Thyroid gland (tissue), 4 donors: ENCODE measurements around the gene DEFB114. TPM values are rescaled to one million over a fixed set of nuclear protein-coding genes. Genes with fewer than 3 reads are reported as not detected.

ENCODE experiments used
- DNase-seq, 2 donors: peaks; one replicate each; pipeline ENCODE4 v3.0.0-alpha.2; 2019
- H3K27ac ChIP-seq, 3 donors: fragments of 200-600 bp; sonication (generic); 1 replicate in 2 of 3; 2 replicates in 1 of 3; pipeline ENCODE4 v1.5.1; 2016 to 2019; ENCODE audit warnings: mild to moderate bottlenecking in 1 of 3, moderate library complexity in 1 of 3
- H3K27me3 ChIP-seq: fragments of 200-600 bp; sonication (generic); one replicate; pipeline ENCODE4 v1.5.1; 2019
- H3K36me3 ChIP-seq, 2 donors: fragments of 200-600 bp; sonication (generic); one replicate each; pipeline ENCODE4 v1.5.1; 2016 to 2019
- H3K4me1 ChIP-seq, 2 donors: fragments of 200-600 bp; sonication (generic); one replicate each; pipeline ENCODE4 v1.5.1; 2017 to 2019
- H3K4me3 ChIP-seq, 3 donors: fragments of 200-600 bp; sonication (generic); replicated peaks in 1 of 3; 1 replicate in 2 of 3; 2 replicates in 1 of 3; pipeline ENCODE4 v1.5.1; 2016; ENCODE audit warnings: mild to moderate bottlenecking in 1 of 3
- H3K9me3 ChIP-seq: fragments of 200-600 bp; sonication (generic); one replicate; pipeline ENCODE4 v1.5.1; 2017
- POLR2A ChIP-seq, 2 donors: fragments of 450-650 bp; IDR thresholded peaks; one replicate each; pipeline ENCODE4 v1.6.1; 2017; ENCODE audit warnings: antibody characterized with exemption in 2 of 2, mild to moderate bottlenecking in 2 of 2, moderate library complexity in 1 of 2
- WGBS, 2 donors: methylation state at CpG; one replicate each; pipeline ENCODE4 v1.1.5; 2017; 5-methylcytosine and 5-hydroxymethylcytosine counted together
- intact Hi-C: fragments of 100-400 bp; cut with DNase I; formaldehyde crosslinking; loops from one replicate; pipeline ENCODE4 v1.15.1; 2023
- total RNA-seq, 4 donors: library from RNA; depleted of rRNA; stranded (reverse); fragments of >200 nt; gene quantifications; one replicate each; pipeline ENCODE4 v1.2.3, GENCODE V29; 2016
- TF ChIP-seq, protein P1 (sequence below), 6 experiments: fragments of 200-600 bp in 3 of 6; fragments of 450-650 bp in 3 of 6; sonication (generic) in 3 of 6; IDR thresholded peaks; one replicate each; pipeline ENCODE4 v1.5.1; 2016 to 2019; ENCODE audit warnings: antibody characterized with exemption in 6 of 6, mild to moderate bottlenecking in 2 of 6, inconsistent platforms in 1 of 6, moderate library complexity in 1 of 6

DEFB114 gene, protein sequence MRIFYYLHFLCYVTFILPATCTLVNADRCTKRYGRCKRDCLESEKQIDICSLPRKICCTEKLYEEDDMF
- not detected for total RNA-seq

DNA sequence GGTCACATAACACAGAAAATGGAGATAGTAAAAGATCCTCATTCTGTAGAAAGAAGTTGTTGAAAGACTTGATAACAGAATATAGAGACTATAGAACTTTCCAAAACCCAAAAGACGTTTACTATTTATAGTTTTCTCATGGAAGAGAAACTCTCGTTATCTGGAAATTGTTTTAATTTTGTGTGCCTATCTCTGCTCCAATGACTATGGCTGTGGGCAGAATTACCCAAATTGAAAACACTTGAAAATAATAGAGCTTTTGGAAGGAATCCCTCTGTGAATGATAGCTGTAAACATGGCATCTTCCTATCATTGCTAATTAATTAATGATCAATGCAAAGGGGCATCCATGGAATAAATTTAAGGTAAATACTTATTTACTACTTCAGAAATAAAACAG, at the start of gene DEFB114:
Gene DEFB114, minus strand, starts transcription at position 101 of the 400 bp plus-strand sequence. Its CDS starts 59 bp downstream, at position 42.
- Histone ChIP-seq H3K27ac (no peak within 1 kb of the TSS), H3K36me3 (no peaks in the 10 kb centered on the region), H3K4me3 (no peak within 1 kb of the TSS), H3K4me1 (no peaks in the 10 kb centered on the region), H3K9me3 (no peaks in the 10 kb centered on the region), H3K27me3 (no peaks in the 10 kb centered on the region)
- TF ChIP-seq POLR2A (IDR thresholded peaks at IDR 0.05), result no peak
- TF ChIP-seq, protein P1, sequence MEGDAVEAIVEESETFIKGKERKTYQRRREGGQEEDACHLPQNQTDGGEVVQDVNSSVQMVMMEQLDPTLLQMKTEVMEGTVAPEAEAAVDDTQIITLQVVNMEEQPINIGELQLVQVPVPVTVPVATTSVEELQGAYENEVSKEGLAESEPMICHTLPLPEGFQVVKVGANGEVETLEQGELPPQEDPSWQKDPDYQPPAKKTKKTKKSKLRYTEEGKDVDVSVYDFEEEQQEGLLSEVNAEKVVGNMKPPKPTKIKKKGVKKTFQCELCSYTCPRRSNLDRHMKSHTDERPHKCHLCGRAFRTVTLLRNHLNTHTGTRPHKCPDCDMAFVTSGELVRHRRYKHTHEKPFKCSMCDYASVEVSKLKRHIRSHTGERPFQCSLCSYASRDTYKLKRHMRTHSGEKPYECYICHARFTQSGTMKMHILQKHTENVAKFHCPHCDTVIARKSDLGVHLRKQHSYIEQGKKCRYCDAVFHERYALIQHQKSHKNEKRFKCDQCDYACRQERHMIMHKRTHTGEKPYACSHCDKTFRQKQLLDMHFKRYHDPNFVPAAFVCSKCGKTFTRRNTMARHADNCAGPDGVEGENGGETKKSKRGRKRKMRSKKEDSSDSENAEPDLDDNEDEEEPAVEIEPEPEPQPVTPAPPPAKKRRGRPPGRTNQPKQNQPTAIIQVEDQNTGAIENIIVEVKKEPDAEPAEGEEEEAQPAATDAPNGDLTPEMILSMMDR (IDR thresholded peaks at IDR 0.05), result no peak
- 72 to 76% methylated on average over 2 of the region's 2 CpGs for WGBS, 2 donors
- no peak for DNase-seq
- intact Hi-C loops, result no loop called here

DNA sequence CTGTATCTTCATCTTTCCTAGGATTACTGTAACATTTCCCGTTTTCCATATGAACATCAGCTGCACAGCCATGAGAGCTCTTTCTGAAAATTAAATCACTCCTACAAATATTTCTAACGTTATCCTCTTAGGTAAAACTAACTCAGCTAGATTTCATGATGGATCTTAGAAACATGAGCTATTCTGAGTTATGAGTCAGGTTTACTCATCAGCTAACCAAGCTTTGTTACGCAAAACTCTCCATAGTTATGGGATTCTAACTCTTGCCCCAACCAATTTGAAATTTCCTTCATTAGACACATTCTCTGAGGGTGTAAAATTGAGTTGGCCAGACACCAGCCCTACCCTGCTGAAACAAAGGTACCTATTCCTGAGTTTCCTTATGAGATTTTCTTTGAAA, 43.9 kb upstream of the DEFB114 start:
- H3K27ac ChIP-seq, result no peak overlapping the region
- no peaks in the 10 kb centered on the region for H3K27me3 ChIP-seq
- no peaks in the 10 kb centered on the region for H3K36me3 ChIP-seq
- H3K4me1 ChIP-seq, result no peaks in the 10 kb centered on the region
- no peak overlapping the region for H3K4me3 ChIP-seq
- no peaks in the 10 kb centered on the region for H3K9me3 ChIP-seq
- TF ChIP-seq, protein P1 (IDR thresholded peaks at IDR 0.05), result no peak
- no peak for TF ChIP-seq POLR2A (IDR thresholded peaks at IDR 0.05)
- WGBS, 2 donors, result 82 to 86% methylated on average over 3 of the region's 3 CpGs
- intact Hi-C loops, result no loop called here
- no peak for DNase-seq

DNA sequence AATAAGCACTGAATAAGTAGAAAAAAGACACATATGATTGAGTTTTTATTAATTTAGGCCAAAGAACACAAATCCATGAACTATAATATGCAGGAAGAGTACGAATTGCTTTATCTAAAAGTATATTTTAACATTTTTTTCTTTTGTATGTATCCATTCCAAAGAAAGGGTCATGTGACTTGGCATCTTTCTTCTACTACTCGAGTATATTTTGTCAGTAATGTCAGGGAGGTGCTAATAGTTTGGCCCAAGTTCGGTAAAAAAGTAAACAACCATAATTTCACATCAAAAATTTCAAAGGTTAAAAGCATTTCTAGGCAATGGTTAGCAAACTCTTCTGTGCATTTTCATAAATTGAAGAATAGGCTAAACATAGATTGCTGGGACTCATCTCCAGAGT, 39.2 kb upstream of the DEFB114 start:
- TF ChIP-seq POLR2A (IDR thresholded peaks at IDR 0.05), result no peak
- TF ChIP-seq, protein P1 (IDR thresholded peaks at IDR 0.05), result no peak
- Histone ChIP-seq H3K36me3 (no peaks in the 10 kb centered on the region), H3K4me1 (no peaks in the 10 kb centered on the region), H3K27ac (no peak overlapping the region), H3K9me3 (no peaks in the 10 kb centered on the region), H3K4me3 (no peak overlapping the region), H3K27me3 (no peaks in the 10 kb centered on the region)
- WGBS, 2 donors, result 66 to 67% methylated on average over 3 of the region's 3 CpGs
- intact Hi-C loops, result no loop called here
- no peak for DNase-seq

DNA sequence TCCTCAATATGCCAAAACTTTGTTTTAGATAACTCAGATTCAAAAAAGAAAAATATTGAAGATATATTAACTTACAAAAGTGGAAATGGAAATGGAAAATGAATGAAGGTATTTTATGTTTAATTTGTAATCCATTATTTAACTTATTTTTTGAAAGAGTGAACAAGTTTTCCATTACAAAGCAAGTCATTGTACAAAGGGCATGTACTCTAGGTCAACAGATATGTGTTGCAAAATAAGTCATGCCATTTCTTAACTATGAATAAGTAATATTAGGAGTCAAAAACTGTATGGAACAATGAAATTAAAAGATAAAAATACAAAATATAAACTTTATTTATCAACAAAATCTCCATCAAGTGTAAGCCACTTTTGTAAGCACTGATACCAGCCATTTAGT, 31.3 kb upstream of the DEFB114 start:
- Histone ChIP-seq H3K27me3 (no peaks in the 10 kb centered on the region), H3K27ac (no peak overlapping the region), H3K4me1 (no peaks in the 10 kb centered on the region), H3K36me3 (no peaks in the 10 kb centered on the region), H3K4me3 (no peak overlapping the region), H3K9me3 (no peaks in the 10 kb centered on the region)
- DNase-seq, result no peak
- intact Hi-C loops, result no loop called here
- TF ChIP-seq, protein P1 (IDR thresholded peaks at IDR 0.05), result no peak
- TF ChIP-seq POLR2A (IDR thresholded peaks at IDR 0.05), result no peak

DNA sequence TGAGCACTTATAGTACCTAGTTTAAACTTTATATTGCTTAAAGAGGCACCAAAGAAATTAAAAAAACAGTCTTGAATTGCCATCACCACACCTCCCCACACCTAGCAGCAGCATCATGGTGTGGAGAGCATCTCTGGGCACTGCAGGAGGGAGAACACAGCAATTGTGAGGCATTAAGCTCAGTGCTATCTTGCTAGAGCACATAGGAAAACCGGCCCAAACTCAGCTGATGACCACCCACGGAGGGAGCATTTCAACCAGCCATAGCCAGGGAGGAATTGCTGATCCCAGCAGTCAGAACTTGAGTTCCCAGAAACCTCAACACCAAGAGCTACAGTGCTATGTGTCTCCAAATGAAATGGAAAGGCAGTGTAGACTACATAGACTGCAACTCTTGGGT, 24.9 kb upstream of the DEFB114 start:
- TF ChIP-seq POLR2A (IDR thresholded peaks at IDR 0.05), result no peak

DNA sequence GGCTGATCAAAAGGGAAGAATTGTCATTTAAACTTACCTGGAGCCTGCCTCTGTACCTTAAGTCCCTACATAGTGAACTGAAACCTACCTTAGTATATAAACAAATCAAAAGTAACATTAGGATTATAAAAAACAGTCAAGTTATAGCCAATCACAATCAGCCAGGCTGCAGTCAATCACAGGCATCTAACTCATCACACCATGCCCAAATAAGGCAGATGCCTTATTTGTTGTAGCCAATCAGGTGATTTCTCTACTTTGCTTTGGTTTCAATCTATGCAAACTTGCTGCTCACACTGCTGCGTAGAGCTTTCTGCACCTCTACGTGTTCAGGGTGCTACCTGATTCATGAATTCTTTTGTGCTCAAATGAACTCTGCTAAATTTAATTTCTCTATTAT, 23.8 kb upstream of the DEFB114 start:
- TF ChIP-seq, protein P1 (IDR thresholded peaks at IDR 0.05), result no peak
- TF ChIP-seq POLR2A (IDR thresholded peaks at IDR 0.05), result no peak
- no peak overlapping the region for H3K4me3 ChIP-seq
- H3K27ac ChIP-seq, result no peak overlapping the region
- no peaks in the 10 kb centered on the region for H3K9me3 ChIP-seq
- no peaks in the 10 kb centered on the region for H3K4me1 ChIP-seq
- no peaks in the 10 kb centered on the region for H3K36me3 ChIP-seq
- no peak for DNase-seq
- no peaks in the 10 kb centered on the region for H3K27me3 ChIP-seq
- WGBS, 2 donors, result 92 to 95% methylated on average over 2 of the region's 2 CpGs
- intact Hi-C loops, result no loop called here

More for the DNA sequence above, 24.9 kb upstream of the DEFB114 start:
- Histone ChIP-seq H3K27me3 (no peaks in the 10 kb centered on the region), H3K9me3 (no peaks in the 10 kb centered on the region), H3K4me3 (no peak overlapping the region), H3K36me3 (no peaks in the 10 kb centered on the region), H3K27ac (no peak overlapping the region), H3K4me1 (no peaks in the 10 kb centered on the region)
- WGBS, 2 donors, result 54 to 76% methylated on average over 2 of the region's 2 CpGs
- no peak for DNase-seq
- intact Hi-C loops, result no loop called here
